OCI-LY1 (cell line): ENCODE data around the gene CFAP46.

Experiments
- CTCF ChIP-seq: fragments of 200-600 bp; sonication (generic), shearing (Covaris generic); IDR thresholded peaks from 2 replicates; pipeline ENCODE4 v1.5.1; 2017; ENCODE audit warnings: mild to moderate bottlenecking, antibody characterized with exemption, low read length, moderate library complexity, mixed read lengths
- EZH2 ChIP-seq: fragments of 200-600 bp; sonication (generic), shearing (Covaris generic); IDR thresholded peaks from 2 replicates; pipeline ENCODE4 v1.8.0; 2017; ENCODE audit warnings: borderline replicate concordance, mixed run types, mild to moderate bottlenecking, antibody characterized with exemption, low read length, moderate library complexity, mixed read lengths

GRCh38 chr10:132780356-132780755 is 162.0 kb downstream of the CFAP46 start:
- TF ChIP-seq CTCF (no peak), EZH2 (no peak)
